Measurements from ENCODE around the gene INPP5D. TPM values are rescaled to one million over a fixed set of nuclear protein-coding genes. Genes with fewer than 3 reads are reported as not detected.
"Not testable (repeated sequence)": the region's sequence is repeated elsewhere in the genome, so short reads cannot be mapped to it uniquely, and the experiment has no call there.

INPP5D gene
- polyA plus RNA-seq, 3 donors, result 30.6 to 90.2 (median 54.8) TPM

DNA sequence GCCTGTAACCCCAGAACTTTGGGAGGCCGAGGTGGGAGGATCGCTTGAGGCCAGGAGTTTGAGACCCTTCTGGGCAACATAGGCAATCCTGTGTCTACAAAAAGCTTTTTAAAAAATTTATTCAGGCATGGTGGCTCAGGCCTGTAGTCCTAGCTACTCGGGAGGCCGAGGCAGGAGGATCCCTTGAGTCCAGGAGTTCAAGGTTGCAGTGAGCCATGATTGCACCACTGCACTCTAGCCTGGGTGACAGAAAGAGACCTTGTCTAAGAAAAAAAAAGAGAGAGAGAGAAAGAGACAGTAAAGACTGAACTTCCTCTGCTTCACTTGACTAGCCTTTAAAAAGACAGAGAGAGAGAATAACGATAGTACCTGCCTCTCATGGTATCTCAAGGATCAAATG, 62.4 kb downstream of the INPP5D start:
- no peak overlapping the region for H3K4me3 Mint-ChIP-seq
- no peak overlapping the region for H3K27ac ChIP-seq (ENCODE audit: low read depth in 1 of 2, low read length in 2 of 2)
- H3K4me1 ChIP-seq (ENCODE audit: control insufficient read depth in 1 of 2, insufficient read depth in 2 of 2, low read length in 2 of 2), result peaks cover 0 to under 1% of the 10 kb centered on the region in 2 donors

GRCh38 chr2:233123576-233123975, 63.4 kb downstream of the INPP5D start:
- H3K4me2 ChIP-seq (replicated peaks; ENCODE audit: extremely low read depth, low read length, poor library complexity, severe bottlenecking); H2AFZ ChIP-seq (ENCODE audit: insufficient read depth, low read depth, low read length, poor library complexity, severe bottlenecking); H3K9me3 Mint-ChIP-seq; intact Hi-C loops (cut with micrococcal nuclease); H3K27me3 ChIP-seq (ENCODE audit: control insufficient read depth in 2 of 2, insufficient read depth in 2 of 2, low read length in 2 of 2); H3K27me3 Mint-ChIP-seq (ENCODE audit: low read depth in 3 of 3); H3K4me3 Mint-ChIP-seq; H3K4me1 ChIP-seq (ENCODE audit: control insufficient read depth in 1 of 2, insufficient read depth in 2 of 2, low read length in 2 of 2); H3K4me1 Mint-ChIP-seq; H3K9me3 ChIP-seq (replicated peaks in 1 of 2; ENCODE audit: control insufficient read depth in 1 of 2, insufficient read depth in 1 of 2, low read length in 2 of 2); H3K9ac ChIP-seq (ENCODE audit: insufficient read depth, low read length, poor library complexity, severe bottlenecking); DNase-seq; H3K4me3 ChIP-seq (replicated peaks in 1 of 3; ENCODE audit: low read depth in 2 of 3, low read length in 3 of 3): not testable (repeated sequence)
- H4K20me1 ChIP-seq (ENCODE audit: insufficient read depth, low read length), result peaks cover 98% of the 10 kb centered on the region
- Mint-ChIP-seq H3K27ac (peak overlapping the region in 2 of 7 donors; percentile 24 to 66), H3K36me3 (peaks cover 69 to 94% of the 10 kb centered on the region in 2 donors)
- peak overlapping the region in 1 of 2 donors; percentile 63 for H3K27ac ChIP-seq (ENCODE audit: low read depth in 1 of 2, low read length in 2 of 2)
- WGBS (ENCODE audit: insufficient coverage), result no CpG with 5 or more reads among the region's 2 CpGs
- H3K36me3 ChIP-seq (replicated peaks in 1 of 2; ENCODE audit: control insufficient read depth in 1 of 2, insufficient read depth in 2 of 2, low read length in 2 of 2), result peaks cover 70 to 88% of the 10 kb centered on the region in 2 donors
- peaks cover 78% of the 10 kb centered on the region for H3K79me2 ChIP-seq (ENCODE audit: insufficient read depth, low read length)

More for the DNA sequence above, 62.4 kb downstream of the INPP5D start:
- Histone ChIP-seq H3K9me3 (replicated peaks in 1 of 2; ENCODE audit: control insufficient read depth in 1 of 2, insufficient read depth in 1 of 2, low read length in 2 of 2) (no peaks in the 10 kb centered on the region), H4K20me1 (ENCODE audit: insufficient read depth, low read length) (peaks cover 98% of the 10 kb centered on the region), H3K79me2 (ENCODE audit: insufficient read depth, low read length) (peaks cover 89% of the 10 kb centered on the region), H3K27me3 (ENCODE audit: control insufficient read depth in 2 of 2, insufficient read depth in 2 of 2, low read length in 2 of 2) (no peaks in the 10 kb centered on the region), H3K4me2 (replicated peaks; ENCODE audit: extremely low read depth, low read length, poor library complexity, severe bottlenecking) (no peak overlapping the region), H3K36me3 (replicated peaks in 1 of 2; ENCODE audit: control insufficient read depth in 1 of 2, insufficient read depth in 2 of 2, low read length in 2 of 2) (peaks cover 69 to 88% of the 10 kb centered on the region in 2 donors), H3K9ac (ENCODE audit: insufficient read depth, low read length, poor library complexity, severe bottlenecking) (no peak overlapping the region), H3K4me3 (replicated peaks in 1 of 3; ENCODE audit: low read depth in 2 of 3, low read length in 3 of 3) (no peak overlapping the region), H2AFZ (ENCODE audit: insufficient read depth, low read depth, low read length, poor library complexity, severe bottlenecking) (no peak overlapping the region)
- TF ChIP-seq, protein P1, sequence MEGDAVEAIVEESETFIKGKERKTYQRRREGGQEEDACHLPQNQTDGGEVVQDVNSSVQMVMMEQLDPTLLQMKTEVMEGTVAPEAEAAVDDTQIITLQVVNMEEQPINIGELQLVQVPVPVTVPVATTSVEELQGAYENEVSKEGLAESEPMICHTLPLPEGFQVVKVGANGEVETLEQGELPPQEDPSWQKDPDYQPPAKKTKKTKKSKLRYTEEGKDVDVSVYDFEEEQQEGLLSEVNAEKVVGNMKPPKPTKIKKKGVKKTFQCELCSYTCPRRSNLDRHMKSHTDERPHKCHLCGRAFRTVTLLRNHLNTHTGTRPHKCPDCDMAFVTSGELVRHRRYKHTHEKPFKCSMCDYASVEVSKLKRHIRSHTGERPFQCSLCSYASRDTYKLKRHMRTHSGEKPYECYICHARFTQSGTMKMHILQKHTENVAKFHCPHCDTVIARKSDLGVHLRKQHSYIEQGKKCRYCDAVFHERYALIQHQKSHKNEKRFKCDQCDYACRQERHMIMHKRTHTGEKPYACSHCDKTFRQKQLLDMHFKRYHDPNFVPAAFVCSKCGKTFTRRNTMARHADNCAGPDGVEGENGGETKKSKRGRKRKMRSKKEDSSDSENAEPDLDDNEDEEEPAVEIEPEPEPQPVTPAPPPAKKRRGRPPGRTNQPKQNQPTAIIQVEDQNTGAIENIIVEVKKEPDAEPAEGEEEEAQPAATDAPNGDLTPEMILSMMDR (IDR thresholded peaks at IDR 0.05), result no peak
- Mint-ChIP-seq H3K27ac (peak overlapping the region in 1 of 7 donors; percentile 54), H3K36me3 (peaks cover 74 to 95% of the 10 kb centered on the region in 2 donors), H3K9me3 (peaks cover 0 to 3% (median 0%) of the 10 kb centered on the region in 7 donors), H3K4me1 (peaks cover 10% of the 10 kb centered on the region), H3K27me3 (ENCODE audit: low read depth in 3 of 3) (peaks cover 0 to 1% (median 0%) of the 10 kb centered on the region in 3 donors)
- intact Hi-C loops (cut with micrococcal nuclease), result no loop called here
- WGBS (ENCODE audit: insufficient coverage), result 100% methylated on average over 4 of the region's 5 CpGs
- no peak for DNase-seq

Data from CD14-positive monocyte (primary cell).